HG03159 (cell line): ENCODE results near the gene LPP.

Experiments
- ATAC-seq: cut with Tn5 transposase; IDR thresholded peaks from one replicate; pipeline ENCODE4 v1.9.1; 2021; ENCODE audit warnings: mild to moderate bottlenecking, moderate library complexity; ENCODE audit not compliant: unreplicated experiment

The LPP gene

GRCh38 chr3:188884299-188885043 lies 730.5 kb downstream of the LPP start:
- ATAC-seq, result no peak

DNA sequence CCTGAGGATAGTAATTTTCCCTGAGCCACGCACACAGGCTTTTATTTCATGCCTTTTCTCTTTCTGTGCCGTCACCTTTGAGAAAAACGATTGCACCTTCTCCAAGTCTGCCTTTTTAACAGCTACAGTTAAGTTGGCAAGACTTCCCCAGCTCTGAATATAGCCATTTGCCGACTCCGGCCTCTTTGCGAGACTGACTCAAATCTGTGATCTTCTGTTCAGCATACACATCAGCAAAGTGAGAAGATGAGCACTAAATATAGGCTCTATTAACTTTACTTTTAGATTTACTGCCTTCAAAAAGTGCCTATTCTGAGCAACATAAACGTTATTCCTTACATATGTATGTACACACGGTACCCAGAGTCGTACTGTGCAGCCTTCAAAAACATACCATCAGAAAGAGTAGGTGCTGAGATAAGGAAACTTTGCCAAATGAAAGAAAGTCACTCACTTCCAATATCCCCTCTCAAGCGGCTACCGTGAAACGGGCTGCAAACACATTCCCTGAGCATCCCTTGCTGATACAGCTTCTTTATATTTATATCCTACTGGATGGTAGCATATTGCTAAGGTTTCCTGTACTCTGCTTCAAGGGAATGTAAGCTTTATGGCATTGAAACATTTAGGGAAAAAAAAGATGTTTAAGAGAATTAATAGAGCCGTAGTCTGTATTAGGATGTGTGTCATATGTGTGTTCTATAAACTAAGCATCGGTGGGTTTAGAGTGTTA lies 734.5 kb downstream of the LPP start:
- ATAC-seq, result no peak

DNA sequence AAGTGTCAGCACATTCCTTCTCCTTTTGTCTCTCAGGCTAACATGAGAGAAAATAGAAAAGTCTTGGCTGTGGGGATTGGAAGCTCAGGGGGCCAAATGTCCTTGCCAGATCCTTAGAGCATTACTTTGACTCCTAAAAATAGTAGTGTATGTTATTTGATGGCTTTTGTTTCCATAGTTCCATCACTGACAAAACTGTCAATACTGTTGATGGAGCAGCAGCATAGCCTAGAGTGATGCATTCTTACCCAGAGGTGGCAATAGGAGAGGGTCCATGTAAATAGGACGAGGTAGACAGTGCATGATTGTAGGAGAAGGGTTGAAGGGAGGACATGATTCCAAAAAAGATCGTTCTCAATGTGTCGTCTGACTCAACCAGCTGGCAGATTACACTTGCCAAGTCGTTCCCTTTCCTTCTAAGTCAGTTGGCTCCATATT lies 735.1 kb downstream of the LPP start:
- no peak for ATAC-seq

DNA sequence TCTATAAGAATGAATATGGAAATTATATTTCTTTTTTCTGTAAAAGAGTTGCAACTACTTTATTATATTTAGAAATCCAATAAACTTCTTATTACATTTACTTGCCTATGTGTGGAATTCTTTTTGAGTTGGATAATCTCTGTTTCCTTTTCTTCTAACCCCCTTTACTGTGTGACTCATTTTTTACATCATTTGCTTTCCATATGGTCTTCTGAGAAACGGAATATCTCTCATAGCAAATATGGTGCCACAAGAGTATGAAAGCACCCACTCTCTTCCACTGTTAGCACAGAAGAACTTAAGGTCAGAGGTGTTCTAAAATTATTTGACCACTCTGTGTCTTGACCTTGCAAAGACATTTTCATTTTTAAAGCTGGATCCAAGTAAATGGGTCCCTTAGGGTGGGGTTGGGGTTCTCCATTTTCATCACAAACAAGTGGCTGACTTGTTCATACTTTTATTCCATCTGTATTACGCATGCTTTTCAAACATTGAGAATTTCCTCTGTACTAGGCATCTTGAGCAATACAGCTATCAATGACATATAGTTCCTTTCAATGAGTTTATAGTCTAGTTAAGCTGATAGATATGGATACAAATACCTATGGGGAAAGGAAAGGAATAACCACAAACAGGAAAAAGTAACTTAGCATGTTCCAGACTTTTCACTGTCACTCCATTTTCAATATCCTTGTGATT lies 736.8 kb downstream of the LPP start:
- no peak for ATAC-seq

DNA sequence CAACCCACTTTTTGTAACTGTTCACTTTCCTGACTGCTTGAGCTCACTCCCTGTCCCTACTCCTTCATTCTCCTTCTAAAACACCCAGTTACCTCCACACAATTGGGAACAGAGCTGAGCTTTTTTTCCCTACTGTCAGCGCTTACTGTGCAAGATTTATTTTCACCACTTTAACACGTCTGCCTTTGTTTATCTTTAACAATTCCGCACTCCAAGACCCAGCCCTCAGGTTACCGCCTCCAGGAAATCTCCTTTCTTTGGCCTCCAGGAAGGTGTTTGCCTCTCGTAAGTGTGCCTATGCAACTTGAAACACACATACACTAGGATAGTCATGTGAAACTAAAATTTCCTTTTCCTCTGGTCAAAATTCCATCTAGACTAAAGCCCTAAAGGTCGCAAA lies 745.9 kb downstream of the LPP start:
- no peak for ATAC-seq

- ATAC-seq, result no peak
Observed at GRCh38 chr3:188900421-188900951, 746.5 kb downstream of the LPP start.

GRCh38 chr3:188901126-188901525 lies 747.2 kb downstream of the LPP start:
- ATAC-seq, result no peak

- ATAC-seq, result no peak
Observed at GRCh38 chr3:188901671-188902287, 747.8 kb downstream of the LPP start.

- no peak for ATAC-seq
Observed at GRCh38 chr3:188904670-188905069, 750.7 kb downstream of the LPP start.

DNA sequence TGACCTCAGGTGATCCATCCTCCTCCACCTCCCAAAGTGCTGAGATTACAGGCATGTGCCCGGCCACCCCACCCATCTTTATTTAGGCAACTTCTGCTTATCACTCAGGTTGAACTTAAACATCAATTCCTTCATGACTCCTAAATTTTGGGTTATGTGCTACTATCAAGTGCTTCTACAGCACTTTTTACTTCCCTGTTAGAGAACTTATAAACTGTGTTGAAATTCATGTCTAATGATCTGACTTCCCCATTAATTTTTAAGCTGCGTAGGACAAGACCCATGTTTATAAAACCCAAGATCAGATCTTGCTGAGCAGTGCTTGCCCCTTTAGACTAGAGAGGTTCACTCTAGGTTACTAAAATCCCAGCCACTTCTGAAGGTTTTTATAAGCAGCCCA lies 751.6 kb downstream of the LPP start:
- no peak for ATAC-seq

DNA sequence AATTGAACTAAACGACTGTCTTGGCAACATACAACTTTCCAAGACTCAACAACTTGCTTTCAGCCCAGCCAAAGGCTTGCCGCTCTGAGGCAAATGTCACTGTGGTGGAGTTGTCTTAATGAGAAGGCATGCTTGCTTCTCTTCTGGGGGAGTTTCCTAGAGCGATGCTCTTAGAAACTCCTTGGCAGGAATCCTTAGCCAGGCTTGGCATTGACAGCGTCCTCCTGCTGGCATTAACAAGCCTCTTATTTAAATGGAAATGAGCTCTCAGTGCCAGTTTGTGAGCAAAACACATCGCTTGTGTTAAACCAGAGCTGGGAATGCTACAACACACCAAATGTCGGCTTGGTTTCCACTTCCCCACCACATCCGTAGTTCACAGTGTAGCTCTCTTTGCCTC lies 752.3 kb downstream of the LPP start:
- ATAC-seq, result no peak

DNA sequence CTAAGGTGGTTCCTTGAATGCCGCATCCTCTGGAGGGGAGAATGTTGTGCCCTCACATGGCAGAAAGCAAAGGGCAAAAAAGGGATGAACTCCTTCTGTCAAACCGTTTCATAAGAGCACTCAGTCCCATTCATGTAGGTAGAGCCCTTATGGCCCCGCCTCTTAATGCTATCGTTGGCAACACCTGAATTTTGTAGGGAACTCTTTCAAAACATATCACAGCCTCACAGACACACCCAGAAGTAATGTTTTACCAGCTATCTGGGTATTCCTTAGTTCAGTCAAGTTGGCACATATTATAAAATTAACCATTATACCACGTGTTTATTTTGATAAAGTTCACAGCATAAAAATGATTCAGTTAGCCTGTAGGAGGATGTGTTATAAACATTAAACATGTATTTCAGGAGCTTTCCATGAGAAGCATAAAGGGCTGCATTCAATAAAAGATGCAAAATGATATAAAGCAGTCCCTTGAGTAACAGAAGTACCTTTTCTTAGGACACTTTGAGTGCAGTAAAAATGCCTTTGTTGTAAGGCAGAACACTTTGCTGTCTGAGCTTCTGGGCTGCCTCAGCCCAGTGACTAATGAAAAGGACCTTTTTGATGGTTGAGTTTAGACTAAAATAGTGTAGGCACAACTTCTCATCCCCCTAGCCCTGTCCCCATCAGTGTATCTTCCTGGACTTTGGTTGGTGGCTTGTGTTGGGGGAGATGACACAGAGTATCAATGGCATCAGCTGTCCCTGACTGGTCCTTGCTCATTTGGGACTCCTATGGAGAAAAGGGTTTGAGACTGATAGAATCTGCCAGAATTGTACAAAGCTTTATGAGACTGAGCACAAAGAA lies 754.3 kb downstream of the LPP start:
- no peak for ATAC-seq

GRCh38 chr3:188911026-188911850 lies 757.3 kb downstream of the LPP start:
- ATAC-seq, result no peak

- ATAC-seq, result no peak
Observed at GRCh38 chr3:188913084-188913483, 759.1 kb downstream of the LPP start.

DNA sequence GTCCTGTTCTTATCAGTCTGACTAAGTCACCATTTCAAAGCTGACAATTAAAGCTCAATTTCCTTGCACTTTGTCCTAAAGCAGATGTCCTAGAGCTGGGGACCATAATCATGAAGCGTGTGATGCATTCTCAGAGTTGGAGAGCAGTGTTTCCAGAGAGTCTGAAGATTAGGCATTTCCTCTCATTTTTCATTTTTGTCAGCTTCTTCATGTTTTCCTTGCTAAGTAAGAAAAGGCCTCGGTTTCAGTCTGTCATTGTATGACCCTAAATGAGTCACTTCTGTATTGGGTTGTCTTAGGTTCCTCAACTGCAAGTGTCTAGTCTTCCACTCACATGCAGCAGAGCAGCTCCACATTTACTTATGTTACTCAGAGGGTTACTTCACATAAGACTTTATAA lies 760.6 kb downstream of the LPP start:
- no peak for ATAC-seq

- no peak for ATAC-seq
Observed at GRCh38 chr3:188915127-188915526, 761.2 kb downstream of the LPP start.

GRCh38 chr3:188916934-188917401 lies 763.0 kb downstream of the LPP start:
- peak; percentile 49 for ATAC-seq

- no peak for ATAC-seq
Observed at GRCh38 chr3:188918093-188918492, 764.1 kb downstream of the LPP start.

DNA sequence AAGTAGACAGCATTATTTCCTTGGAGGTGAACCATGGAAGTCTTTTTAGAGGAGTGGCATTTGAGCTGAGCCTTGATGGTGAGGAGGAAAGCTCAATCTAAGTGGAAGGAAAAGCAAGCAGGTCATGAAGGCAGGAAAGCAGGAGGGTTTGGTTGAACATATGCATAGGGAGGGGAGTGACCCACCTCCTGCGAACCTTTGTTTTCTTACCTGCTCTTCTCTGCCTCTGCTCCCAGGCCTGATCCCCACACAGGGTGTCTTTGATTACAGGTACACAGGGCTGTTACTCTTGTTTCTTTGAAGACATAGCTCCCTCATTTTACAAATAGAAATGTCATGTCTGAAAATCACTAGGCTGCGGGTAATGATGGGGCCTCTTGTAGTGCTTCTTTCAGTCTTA lies 769.7 kb downstream of the LPP start:
- ATAC-seq, result no peak
